Measurements from ENCODE around the gene CYS1.
"Not testable (repeated sequence)": the region's sequence is repeated elsewhere in the genome, so short reads cannot be mapped to it uniquely, and the experiment has no call there.

The CYS1 gene

GRCh38 chr2:10012366-10012962 lies 67.7 kb downstream of the CYS1 start:
- not testable (repeated sequence) for DNase-seq (ENCODE audit: low read depth)

GRCh38 chr2:10011606-10012325 lies 68.4 kb downstream of the CYS1 start:
- DNase-seq (ENCODE audit: low read depth): not testable (repeated sequence)

- not testable (repeated sequence) for DNase-seq (ENCODE audit: low read depth)
Observed at GRCh38 chr2:10010861-10011605, 69.2 kb downstream of the CYS1 start.

GRCh38 chr2:10009811-10010781 lies 70.1 kb downstream of the CYS1 start:
- no peak for DNase-seq (ENCODE audit: low read depth)

GRCh38 chr2:10009271-10009810 lies 70.9 kb downstream of the CYS1 start:
- DNase-seq (ENCODE audit: low read depth): no peak

GRCh38 chr2:10008809-10009176 lies 71.4 kb downstream of the CYS1 start:
- DNase-seq (ENCODE audit: low read depth): no peak

GRCh38 chr2:10007921-10008808 lies 72.0 kb downstream of the CYS1 start:
- DNase-seq (ENCODE audit: low read depth): no peak

GRCh38 chr2:10007435-10007834 lies 72.8 kb downstream of the CYS1 start:
- no peak for DNase-seq (ENCODE audit: low read depth)

Measured in HS-27A (cell line).